AG08396 (cell line): ENCODE data around the gene CYP11A1.
"Not testable (repeated sequence)": the region's sequence is repeated elsewhere in the genome, so short reads cannot be mapped to it uniquely, and the experiment has no call there.

Experiments
- DNase-seq: peaks from one replicate; pipeline ENCODE4 v3.0.0; 2012; ENCODE audit warnings: low spot score, mixed read lengths

CYP11A1 gene

DNA sequence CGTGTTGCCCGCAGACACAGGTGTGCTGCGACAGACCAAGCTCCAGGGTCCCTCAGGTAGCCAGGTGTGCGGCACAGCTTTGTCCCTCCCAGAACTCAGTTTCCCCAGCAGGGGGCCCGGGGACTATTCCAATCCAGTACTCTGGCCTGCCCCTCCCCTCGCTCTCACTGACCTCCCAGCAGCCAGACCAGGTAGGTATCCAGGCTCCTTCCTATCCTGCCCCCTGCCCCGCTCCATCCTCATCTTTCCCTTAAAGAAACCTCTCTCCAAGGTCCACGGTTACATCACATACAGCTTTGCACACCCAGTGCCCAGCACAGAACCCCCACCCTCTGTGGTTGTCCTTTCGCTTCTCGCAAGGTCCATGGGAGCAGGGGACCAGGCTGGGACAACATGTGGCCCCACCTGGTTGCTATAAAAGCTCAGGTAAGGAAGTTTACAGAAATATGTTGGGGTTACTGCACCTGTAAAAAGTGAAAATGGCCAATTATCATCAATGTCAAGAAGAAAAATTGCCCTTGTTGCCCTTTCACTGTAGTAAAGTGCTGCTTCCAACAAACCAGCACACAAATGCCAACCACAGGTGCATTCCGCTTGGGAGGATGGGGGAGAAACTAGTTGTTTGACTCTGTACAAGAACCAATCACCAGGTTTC is 7.3 kb upstream of the CYP11A1 start:
- DNase-seq, result no peak

DNA sequence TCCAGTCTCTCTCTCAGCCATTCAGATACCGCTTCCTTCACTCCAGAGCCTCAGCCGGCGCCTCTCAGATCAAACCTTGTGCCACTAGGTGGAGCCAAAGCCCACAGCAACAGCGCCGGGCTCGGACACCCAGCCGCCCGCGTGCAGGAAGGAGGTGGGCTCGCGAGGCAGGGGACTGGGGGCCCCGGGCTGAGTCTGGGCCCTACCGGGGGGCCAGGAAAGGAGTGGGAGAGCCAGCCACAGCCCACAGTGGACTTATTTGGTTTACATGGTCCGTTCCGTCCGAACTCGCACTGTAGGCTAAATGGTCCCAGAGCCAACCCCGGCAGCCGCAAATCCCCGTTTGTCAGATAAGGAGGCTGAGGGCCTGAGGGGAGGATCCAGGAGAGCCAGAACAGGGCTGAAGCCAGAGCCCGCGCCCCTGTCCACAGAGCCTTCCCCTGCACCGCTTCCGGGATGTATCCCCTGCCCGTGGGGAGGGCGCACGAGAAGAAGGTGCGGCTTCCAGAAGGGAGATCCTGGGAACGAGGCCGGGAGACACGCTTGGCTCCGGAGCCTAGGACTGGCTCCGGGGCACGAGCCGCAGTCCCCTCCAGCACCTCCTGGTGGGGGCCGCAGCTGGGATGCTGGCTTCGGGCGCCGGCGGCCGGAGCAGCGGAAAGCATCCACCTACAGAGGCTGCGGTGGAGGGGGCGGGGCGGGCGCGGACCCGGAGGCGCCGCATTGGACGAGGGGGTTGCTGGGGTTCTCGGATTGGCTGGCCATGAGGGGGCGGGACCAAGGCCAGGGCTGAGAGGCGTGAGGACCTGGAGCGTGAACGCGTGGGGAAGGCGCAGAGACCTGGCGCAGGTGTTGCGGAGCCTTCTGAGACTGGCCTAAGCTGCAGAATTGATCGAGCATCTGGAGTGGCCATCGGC is 6.5 kb upstream of the CYP11A1 start:
- peak; percentile 98 for DNase-seq

DNA sequence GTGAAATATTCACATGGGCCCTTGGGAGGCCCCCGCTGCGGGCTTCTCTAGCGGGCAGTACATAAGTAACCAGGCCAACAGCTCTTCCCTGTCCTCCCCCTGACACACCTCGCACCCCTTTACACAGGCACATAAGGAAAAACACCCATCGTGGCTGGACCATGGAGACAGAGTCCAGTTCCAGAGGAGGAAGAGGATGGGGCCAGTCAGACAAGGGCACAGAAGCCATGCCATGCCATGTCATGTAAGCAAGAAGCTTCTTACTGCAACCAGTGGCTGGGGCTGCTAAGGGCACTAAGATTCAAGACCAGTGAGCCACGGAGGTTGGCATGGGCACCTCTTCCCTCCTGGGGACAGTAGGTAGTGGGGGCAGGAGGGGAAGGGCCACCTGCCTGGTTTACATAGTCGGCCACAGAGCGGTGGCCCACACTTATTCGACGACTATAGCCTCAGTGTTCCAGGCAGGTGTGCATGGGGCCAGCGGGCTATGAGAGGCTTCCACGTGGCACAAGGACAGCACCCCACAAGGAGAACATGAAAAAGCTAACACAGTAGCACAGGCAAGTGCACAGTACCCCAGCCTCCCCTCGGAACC is 5.7 kb upstream of the CYP11A1 start:
- DNase-seq, result no peak

- DNase-seq, result no peak
These were observed 3.0 kb upstream of the CYP11A1 start for GRCh38 chr15:74370471-74370870.

DNA sequence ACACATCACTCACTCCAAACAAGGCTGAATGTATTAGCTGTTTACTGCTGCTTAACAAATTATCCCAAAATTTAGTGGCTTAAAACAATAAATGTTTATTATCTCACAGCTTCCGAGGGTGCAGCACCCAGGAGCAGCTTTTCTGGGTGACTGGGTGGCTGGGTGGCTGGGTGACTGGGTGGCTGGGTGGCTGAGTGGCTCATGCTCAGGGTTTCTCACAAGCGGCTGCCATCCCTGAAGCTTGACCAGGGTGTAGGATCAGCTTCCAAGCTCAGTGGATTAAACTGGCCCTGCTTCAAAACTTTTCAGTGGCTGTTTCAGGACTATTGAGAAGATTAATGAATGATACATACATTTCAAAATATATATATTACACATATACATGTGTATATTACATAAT is 2.3 kb upstream of the CYP11A1 start:
- no peak for DNase-seq

GRCh38 chr15:74369084-74369745 is 1.8 kb upstream of the CYP11A1 start:
- no peak for DNase-seq

GRCh38 chr15:74368121-74368520 is 675 bp upstream of the CYP11A1 start:
- DNase-seq, result no peak

DNA sequence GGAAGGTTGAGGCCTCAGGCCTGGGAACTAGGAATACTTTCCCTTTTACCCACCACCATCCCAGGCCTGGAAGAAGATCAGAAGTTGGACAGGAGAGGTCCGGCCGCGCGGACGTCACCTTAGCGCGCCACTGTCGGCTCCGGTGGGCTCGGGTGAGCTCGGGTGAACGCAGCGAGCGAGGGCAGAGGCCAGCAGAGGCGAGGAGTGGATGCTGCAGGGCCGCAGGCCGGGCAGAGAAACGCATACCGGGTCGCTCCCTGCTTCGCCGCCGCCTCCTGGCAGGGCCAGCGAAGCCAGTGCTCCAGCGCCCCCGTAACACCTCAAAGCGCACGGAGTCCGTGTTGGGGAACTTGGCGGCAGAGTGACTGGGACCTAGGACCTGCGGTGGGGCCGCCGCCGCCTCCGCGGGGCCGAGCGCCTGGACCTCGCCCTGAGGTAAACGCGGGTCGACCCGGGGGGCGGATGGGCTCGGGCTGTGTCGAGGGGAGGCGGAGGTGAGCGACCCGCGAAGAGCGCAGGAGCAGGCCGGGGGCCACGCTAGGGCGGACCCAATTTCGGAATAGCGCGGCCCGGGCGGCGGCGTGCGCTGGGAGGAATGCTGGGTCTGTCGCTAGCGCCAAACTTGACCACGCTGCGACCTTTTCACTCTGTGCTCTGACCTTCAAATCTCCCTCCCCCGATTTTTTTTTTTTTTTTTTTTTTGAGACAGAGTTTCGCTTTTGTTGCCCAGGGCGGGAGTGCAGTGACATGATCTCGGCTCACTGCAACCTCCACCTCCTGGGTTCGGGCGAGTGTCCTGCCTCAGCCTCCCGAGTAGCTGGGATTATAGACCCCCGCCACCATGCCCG is 1.6 kb downstream of the CYP11A1 start:
- peak; percentile 72 for DNase-seq

DNA sequence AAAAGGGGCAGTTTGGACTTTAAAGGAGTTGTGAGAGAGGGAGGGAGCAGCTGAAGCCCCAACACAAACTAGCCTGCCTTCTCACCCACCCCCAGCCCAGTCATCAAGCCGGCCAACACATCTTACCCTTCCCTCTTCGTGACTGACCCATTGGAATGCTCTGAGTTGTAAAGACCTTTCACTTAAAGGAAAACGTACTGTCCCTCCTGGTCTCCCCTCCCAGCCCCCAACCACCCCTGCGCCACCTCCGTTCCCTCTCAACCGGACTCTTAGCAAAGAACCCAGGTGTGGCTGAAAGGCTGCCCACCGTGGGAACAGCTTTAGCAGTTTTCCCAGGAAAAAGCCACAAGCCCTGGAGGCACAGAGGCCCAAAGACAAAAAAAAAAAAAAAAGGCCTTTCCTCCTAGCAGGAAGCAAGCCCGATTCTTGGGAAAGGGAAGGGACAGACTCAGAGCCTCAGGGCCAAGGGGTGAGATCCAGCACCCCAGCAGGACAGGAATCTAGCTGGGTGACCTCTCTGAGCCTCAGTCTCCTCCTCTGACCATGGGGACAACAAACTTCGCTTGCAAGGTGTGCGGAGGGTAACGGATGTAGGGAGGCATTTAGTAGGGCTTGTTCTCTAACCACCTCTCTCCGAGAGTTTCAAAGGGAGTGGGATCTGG is 2.4 kb downstream of the CYP11A1 start:
- no peak for DNase-seq

GRCh38 chr15:74362482-74362881 is 5.0 kb downstream of the CYP11A1 start:
- DNase-seq, result no peak

DNA sequence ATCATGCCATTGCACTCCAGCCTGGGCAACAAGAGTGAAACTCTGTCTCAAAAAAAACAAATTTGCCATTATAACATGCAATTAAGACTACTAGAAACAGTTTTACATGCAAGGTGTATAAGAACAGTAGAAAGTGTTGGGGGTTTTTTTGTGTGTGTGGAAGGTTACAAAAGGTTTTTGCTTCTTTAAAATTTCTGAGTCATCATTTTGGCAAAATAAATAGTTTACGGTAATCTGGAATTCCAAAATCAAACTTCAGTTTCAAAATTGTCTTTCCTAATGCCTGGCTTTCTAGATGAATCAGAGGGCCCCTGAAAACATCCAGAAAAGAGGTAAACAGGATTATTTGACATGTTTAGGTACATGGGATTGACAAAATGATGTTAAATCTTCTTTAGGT is 6.6 kb downstream of the CYP11A1 start:
- not testable (repeated sequence) for DNase-seq

DNA sequence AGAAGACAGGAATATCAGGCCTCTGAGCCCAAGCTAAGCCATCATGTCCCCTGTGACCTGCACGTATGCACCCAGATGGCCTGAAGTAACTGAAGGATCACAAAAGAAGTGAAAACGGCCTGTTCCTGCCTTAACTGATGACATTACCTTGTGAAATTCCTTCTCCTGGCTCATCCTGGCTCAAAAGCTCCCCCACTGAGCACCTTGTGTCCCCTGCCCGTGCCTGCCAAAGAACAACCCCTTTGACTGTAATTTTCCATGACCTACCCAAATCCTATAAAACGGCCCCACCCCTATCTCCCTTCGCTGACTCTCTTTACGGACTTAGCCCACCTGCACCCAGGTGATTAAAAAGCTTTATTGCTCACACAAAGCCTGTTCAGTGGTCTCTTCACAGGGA is 8.1 kb downstream of the CYP11A1 start:
- DNase-seq, result not testable (repeated sequence)

DNA sequence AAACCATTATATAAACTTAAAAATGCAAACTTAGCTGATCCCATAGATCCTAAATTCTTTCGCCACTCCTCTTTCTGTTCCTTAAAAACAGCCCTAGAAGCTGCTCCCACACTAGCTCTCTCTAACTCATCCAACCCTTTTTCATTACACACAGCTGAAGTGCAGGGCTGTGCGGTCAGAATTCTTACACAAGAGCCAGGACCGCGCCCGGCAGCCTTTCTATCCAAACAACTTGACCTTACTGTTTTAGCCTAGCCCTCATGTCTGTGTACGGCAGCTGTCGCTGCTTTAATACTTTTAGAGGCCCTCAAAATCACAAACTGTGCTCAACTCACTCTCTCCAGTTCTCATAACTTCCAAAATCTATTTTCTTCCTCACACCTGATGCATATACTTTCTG is 9.9 kb downstream of the CYP11A1 start:
- DNase-seq, result not testable (repeated sequence)

- DNase-seq, result not testable (repeated sequence)
These were observed 11.4 kb downstream of the CYP11A1 start for GRCh38 chr15:74356050-74356449.

DNA sequence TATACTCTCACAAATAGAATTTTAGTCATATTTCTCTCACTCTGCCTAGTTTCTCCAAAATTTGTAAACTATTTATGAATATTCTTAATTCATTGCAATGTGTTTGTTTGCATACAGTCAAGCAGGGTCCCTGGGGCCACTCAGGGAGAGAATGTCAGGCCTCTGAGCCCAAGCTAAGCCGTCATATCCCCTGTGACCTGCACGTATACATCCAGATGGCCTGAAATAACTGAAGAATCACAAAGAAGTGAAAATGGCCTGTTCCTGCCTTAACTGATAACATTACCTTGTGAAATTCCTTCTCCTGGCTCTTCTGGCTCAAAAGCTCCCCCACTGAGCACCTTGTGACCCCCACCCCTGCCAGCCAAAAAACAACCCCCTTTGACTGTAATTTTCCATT is 13.5 kb downstream of the CYP11A1 start:
- not testable (repeated sequence) for DNase-seq

- no peak for DNase-seq
These were observed 15.0 kb downstream of the CYP11A1 start for GRCh38 chr15:74352393-74352910.

DNA sequence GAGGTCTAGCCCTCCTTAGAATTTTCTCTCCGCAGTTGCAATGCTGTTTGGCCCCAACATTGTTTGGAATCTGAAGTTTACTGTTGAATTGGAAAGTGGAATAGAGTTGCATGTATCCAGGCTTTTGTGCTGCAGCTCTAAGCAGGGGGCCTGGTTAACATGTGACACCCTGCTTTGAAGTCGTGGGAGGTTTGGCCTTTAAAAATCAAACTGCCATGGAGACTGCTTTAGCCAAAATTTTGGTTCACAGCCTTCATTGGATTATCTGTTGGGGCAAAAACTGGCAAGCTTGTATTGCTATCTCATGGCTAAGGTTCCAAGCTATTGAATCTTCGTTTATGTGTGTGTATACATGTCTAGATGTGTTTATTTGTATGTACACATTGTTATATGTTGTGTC is 15.8 kb downstream of the CYP11A1 start:
- DNase-seq, result no peak

DNA sequence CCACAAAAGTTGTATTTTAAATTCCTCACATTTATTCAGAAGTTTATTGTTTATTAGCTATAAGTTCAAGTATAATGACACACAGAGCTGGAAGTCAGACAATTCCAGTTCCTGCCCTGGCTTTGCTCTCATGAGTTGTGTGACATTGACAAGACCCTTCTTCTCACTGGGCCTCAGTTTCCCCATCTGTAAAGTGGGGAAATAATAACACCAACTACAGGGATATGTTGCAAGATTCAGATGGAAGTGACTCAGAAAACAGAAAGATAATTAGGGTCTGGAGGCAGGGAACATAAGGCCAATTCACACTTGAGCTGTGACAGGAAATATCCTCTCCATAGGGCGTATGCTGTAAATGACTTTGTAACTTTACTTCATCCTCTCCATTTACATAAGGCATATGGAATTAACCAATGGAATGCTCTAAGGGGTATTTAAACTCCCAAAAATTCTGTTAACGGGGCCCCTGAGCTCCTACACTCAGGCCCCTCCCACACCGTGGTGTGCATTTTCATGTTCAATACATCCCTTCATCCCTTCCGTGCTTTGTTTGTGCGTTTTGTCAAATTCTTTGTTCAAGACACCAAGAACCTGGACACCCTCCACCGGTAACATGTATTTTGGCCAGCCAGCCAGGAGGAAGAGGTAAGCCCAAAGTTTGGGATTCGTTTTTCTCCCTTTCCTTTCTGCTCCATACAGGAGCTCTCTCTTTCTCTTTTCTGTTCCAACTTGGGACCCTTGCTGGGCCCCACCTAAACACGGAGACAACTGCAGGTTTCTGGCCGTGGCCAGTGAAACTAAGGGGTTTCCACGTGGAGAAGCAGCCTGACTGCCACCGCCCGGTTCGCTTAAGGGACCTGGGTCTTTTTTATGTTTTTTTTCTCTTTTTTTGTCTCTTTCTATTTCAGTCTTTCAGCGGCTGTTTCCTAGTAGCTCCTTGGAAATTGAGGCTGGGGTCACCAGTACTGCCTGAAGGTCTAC is 16.9 kb downstream of the CYP11A1 start:
- no peak for DNase-seq

GRCh38 chr15:74349241-74349778 is 18.1 kb downstream of the CYP11A1 start:
- DNase-seq, result no peak
